H1 (cell line): ENCODE results near the gene SNX3. TPM values are rescaled to one million over a fixed set of nuclear protein-coding genes. Genes with fewer than 3 reads are reported as not detected.

ENCODE experiments used
- CTCF ChIA-PET: fragments of 300-600 bp; sonication (Branson Sonifier 250); formaldehyde crosslinking; loops from one replicate; lab custom pipeline; 2021; ENCODE audit not compliant: partially characterized antibody; lab: Charles Lee
- POLR2A ChIA-PET: fragments of 300-600 bp; sonication (Branson Sonifier 250); formaldehyde crosslinking; loops from one replicate; lab custom pipeline; 2021; ENCODE audit warnings: inconsistent platforms; ENCODE audit not compliant: partially characterized antibody; lab: Charles Lee
- DNase-seq, 2 experiments: peaks; one replicate each; pipeline versions ENCODE4 v3.0.0 to v3.0.0-alpha.2; 2010 to 2022; ENCODE audit warnings: low spot score in 2 of 2, low read depth in 1 of 2, mixed read lengths in 1 of 2
- FAIRE-seq: peaks from 2 replicates; lab custom pipeline; 2011; peaks lifted over from hg19 to GRCh38; lab: Jason Lieb, UNC
- H2AFZ ChIP-seq: 2 replicates; pipeline ENCODE4 v1.8.1; 2012; ENCODE audit warnings: low read length, inconsistent platforms
- H2AK5ac ChIP-seq: 2 replicates; pipeline ENCODE4 v1.6.1; 2013; ENCODE audit warnings: low read depth, low read length
- H2BK120ac ChIP-seq: replicated peaks from 2 replicates; pipeline ENCODE3; 2013; ENCODE audit warnings: low read depth, low read length, inconsistent platforms
- H2BK12ac ChIP-seq: 2 replicates; pipeline ENCODE4 v1.6.1; 2013; ENCODE audit warnings: low read depth, low read length
- H2BK15ac ChIP-seq: 2 replicates; pipeline ENCODE4 v1.6.1; 2013; ENCODE audit warnings: low read length
- H2BK20ac ChIP-seq: 2 replicates; pipeline ENCODE4 v1.6.1; 2013; ENCODE audit warnings: low read length
- H2BK5ac ChIP-seq: 2 replicates; pipeline ENCODE4 v1.6.1; 2013; ENCODE audit warnings: low read depth, low read length
- H3K14ac ChIP-seq: 2 replicates; pipeline ENCODE4 v1.6.1; 2013; ENCODE audit warnings: inconsistent platforms; ENCODE audit not compliant: insufficient read length
- H3K18ac ChIP-seq: 2 replicates; pipeline ENCODE4 v1.6.1; 2013; ENCODE audit warnings: low read length; ENCODE audit errors: extremely low read depth
- H3K23ac ChIP-seq: 2 replicates; pipeline ENCODE4 v1.6.1; 2013; ENCODE audit warnings: inconsistent platforms; ENCODE audit not compliant: insufficient read length
- H3K23me2 ChIP-seq: 2 replicates; pipeline ENCODE4 v1.6.1; 2013; ENCODE audit warnings: low read depth, low read length
- H3K27ac ChIP-seq: 2 replicates; pipeline ENCODE4 v1.6.1; 2011; ENCODE audit warnings: low read depth, low read length, inconsistent platforms
- H3K27me3 ChIP-seq, 4 experiments: replicated peaks in 1 of 4; 1 replicate in 1 of 4; 2 replicates in 3 of 4; pipeline versions ENCODE4 v1.6.1 to v1.8.1; 2011 to 2013; ENCODE audit warnings: low read length in 3 of 4, mild to moderate bottlenecking in 3 of 4, inconsistent platforms in 2 of 4, mixed read lengths in 2 of 4, moderate library complexity in 1 of 4; ENCODE audit not compliant: control insufficient read depth in 3 of 4, insufficient read depth in 3 of 4; ENCODE audit errors: extremely low read depth in 1 of 4
- H3K36me3 ChIP-seq, 4 experiments: 2 replicates each; pipeline versions ENCODE4 v1.6.1 to v1.8.1; 2011 to 2013; ENCODE audit warnings: mild to moderate bottlenecking in 4 of 4, low read length in 3 of 4, moderate library complexity in 2 of 4, control low read depth in 1 of 4, inconsistent platforms in 1 of 4; ENCODE audit not compliant: insufficient read depth in 4 of 4, control insufficient read depth in 2 of 4
- H3K4ac ChIP-seq: replicated peaks from 2 replicates; pipeline ENCODE3; 2013; ENCODE audit warnings: low read length, low read depth, mixed read lengths, inconsistent platforms; ENCODE audit not compliant: insufficient read length
- H3K4me1 ChIP-seq, 4 experiments: replicated peaks in 1 of 4; 1 replicate in 1 of 4; 2 replicates in 3 of 4; pipeline versions ENCODE4 v1.6.1 to v1.8.1; 2011 to 2013; ENCODE audit warnings: low read length in 3 of 4, inconsistent platforms in 2 of 4, mixed read lengths in 1 of 4; ENCODE audit not compliant: insufficient read depth in 4 of 4, control insufficient read depth in 3 of 4
- H3K4me2 ChIP-seq, 2 experiments: 2 replicates each; pipeline versions ENCODE4 v1.6.1 to v1.8.1; 2011 to 2013; ENCODE audit warnings: low read depth in 2 of 2, low read length in 2 of 2, control low read depth in 1 of 2, inconsistent platforms in 1 of 2, mild to moderate bottlenecking in 1 of 2; ENCODE audit not compliant: insufficient read depth in 1 of 2
- H3K4me3 ChIP-seq, 4 experiments: fragments of 200-600, 300-600 bp in 1 of 4; sonication (generic), shearing (Covaris generic), sonication (Bioruptor Twin) in 1 of 4; 2 replicates each; pipeline versions ENCODE4 v1.5.1 to v1.8.1; 2011 to 2016; ENCODE audit warnings: low read length in 4 of 4, low read depth in 3 of 4, control low read depth in 2 of 4, inconsistent platforms in 2 of 4, mild to moderate bottlenecking in 2 of 4, mixed read lengths in 1 of 4, moderate library complexity in 1 of 4; ENCODE audit not compliant: insufficient read depth in 2 of 4; ENCODE audit errors: extremely low read depth in 1 of 4
- H3K56ac ChIP-seq: replicated peaks from 2 replicates; pipeline ENCODE3; 2013; ENCODE audit warnings: low read depth, mild to moderate bottlenecking, mixed read lengths, low read length, inconsistent platforms; ENCODE audit not compliant: insufficient read length
- H3K79me1 ChIP-seq: 2 replicates; pipeline ENCODE4 v1.6.1; 2013; ENCODE audit warnings: low read depth, low read length, control low read depth
- H3K79me2 ChIP-seq, 2 experiments: 2 replicates each; pipeline versions ENCODE4 v1.6.1 to v1.8.1; 2012 to 2013; ENCODE audit warnings: low read length in 2 of 2, mild to moderate bottlenecking in 2 of 2, inconsistent platforms in 1 of 2; ENCODE audit not compliant: insufficient read depth in 2 of 2, control insufficient read depth in 1 of 2
- H3K9ac ChIP-seq, 4 experiments: replicated peaks in 1 of 4; 1 replicate in 1 of 4; 2 replicates in 3 of 4; pipeline versions ENCODE4 v1.6.1 to v1.8.1; 2011 to 2013; ENCODE audit warnings: low read depth in 3 of 4, low read length in 3 of 4, control low read depth in 2 of 4, mild to moderate bottlenecking in 2 of 4, moderate library complexity in 2 of 4, inconsistent platforms in 1 of 4; ENCODE audit errors: extremely low read depth in 1 of 4
- H3K9me3 ChIP-seq, 2 experiments: 2 replicates each; pipeline versions ENCODE4 v1.6.1 to v1.8.1; 2012 to 2013; ENCODE audit warnings: mild to moderate bottlenecking in 2 of 2, moderate library complexity in 2 of 2, control low read depth in 1 of 2, inconsistent platforms in 1 of 2, low read depth in 1 of 2, low read length in 1 of 2, mixed read lengths in 1 of 2; ENCODE audit not compliant: insufficient read depth in 2 of 2
- H4K20me1 ChIP-seq, 2 experiments: replicated peaks in 1 of 2; 2 replicates each; pipeline versions ENCODE3 to v1.8.1; 2011 to 2013; ENCODE audit warnings: inconsistent platforms in 2 of 2, low read length in 2 of 2, mild to moderate bottlenecking in 1 of 2; ENCODE audit not compliant: insufficient read depth in 2 of 2, control insufficient read depth in 1 of 2
- H4K5ac ChIP-seq: 2 replicates; pipeline ENCODE4 v1.6.1; 2013; ENCODE audit warnings: low read length, low read depth, mixed read lengths, inconsistent platforms; ENCODE audit not compliant: insufficient read length
- H4K8ac ChIP-seq: 2 replicates; pipeline ENCODE4 v1.8.0; 2013; ENCODE audit warnings: mild to moderate bottlenecking, moderate library complexity, low read length, inconsistent platforms; ENCODE audit not compliant: insufficient read depth; ENCODE audit errors: extremely low read depth
- H4K91ac ChIP-seq: replicated peaks from 2 replicates; pipeline ENCODE3; 2013; ENCODE audit warnings: low read length, mixed read lengths, inconsistent platforms; ENCODE audit not compliant: insufficient read length
- E2F6 ChIP-seq: IDR thresholded peaks from 2 replicates; pipeline ENCODE4 v1.6.1; 2012; ENCODE audit warnings: inconsistent platforms
- EP300 ChIP-seq, 2 experiments: IDR thresholded peaks; 1 replicate in 1 of 2; 2 replicates in 1 of 2; pipeline ENCODE4 v1.6.1; 2011 to 2012; ENCODE audit warnings: low read depth in 2 of 2, low read length in 2 of 2, mild to moderate bottlenecking in 2 of 2, borderline replicate concordance in 1 of 2, inconsistent platforms in 1 of 2, moderate library complexity in 1 of 2
- KDM4A ChIP-seq: IDR thresholded peaks from one replicate; pipeline ENCODE4 v1.7.1; 2012; ENCODE audit warnings: low read depth, mild to moderate bottlenecking, moderate library complexity, low read length, inconsistent platforms; ENCODE audit not compliant: severe bottlenecking
- MAX ChIP-seq: IDR thresholded peaks from 2 replicates; pipeline ENCODE4 v1.6.1; 2012; ENCODE audit warnings: inconsistent platforms
- RAD21 ChIP-seq, 2 experiments: IDR thresholded peaks in 1 of 2; conservative IDR thresholded peaks in 1 of 2; 2 replicates each; pipeline ENCODE4 v1.6.1; 2011; ENCODE audit warnings: low read depth in 2 of 2, low read length in 2 of 2, improper control_type of control experiment in 1 of 2, inconsistent platforms in 1 of 2, mild to moderate bottlenecking in 1 of 2, moderate library complexity in 1 of 2
- RBBP5 ChIP-seq: IDR thresholded peaks from 2 replicates; pipeline ENCODE4 v1.7.1; 2012; ENCODE audit warnings: low read depth, mild to moderate bottlenecking, inconsistent platforms, low read length, moderate library complexity, borderline replicate concordance
- RFX5 ChIP-seq: IDR thresholded peaks from 2 replicates; pipeline ENCODE4 v1.6.1; 2011; ENCODE audit warnings: low read depth, low read length, improper control_type of control experiment, borderline replicate concordance
- SIX5 ChIP-seq: IDR thresholded peaks from 2 replicates; pipeline ENCODE4 v1.6.1; 2011; ENCODE audit warnings: mild to moderate bottlenecking, low read depth, low read length
- SUZ12 ChIP-seq: fragments of 200-600 bp; sonication (generic); IDR thresholded peaks from 2 replicates; pipeline ENCODE4 v1.6.1; 2012; ENCODE audit warnings: mild to moderate bottlenecking, inconsistent platforms, low read length, moderate library complexity, mixed read lengths
- WGBS, 2 experiments: shearing (Covaris generic) in 1 of 2; methylation state at CpG; one replicate each; pipeline versions ENCODE4 v1.1.6 to v1.1.7; 2013 to 2015; ENCODE audit warnings: low lambda C conversion rate in 2 of 2, mixed read lengths in 2 of 2, inconsistent platforms in 1 of 2, low coverage in 1 of 2, missing lambda C conversion rate in 1 of 2; ENCODE audit not compliant: insufficient replicate concordance in 2 of 2, insufficient coverage in 1 of 2, insufficient read length in 1 of 2; ENCODE audit errors: extremely low coverage in 1 of 2, missing lambda C conversion rate in 1 of 2; 5-methylcytosine and 5-hydroxymethylcytosine counted together
- polyA plus RNA-seq, 7 experiments: library from polyadenylated mRNA; depleted of rRNA in 3 of 7; stranded (reverse) in 5 of 7; unstranded in 2 of 7; fragments of >200 nt in 5 of 7; fragments of 200-250 nt in 2 of 7; gene quantifications; 1 replicate in 5 of 7; 2 replicates in 1 of 7; 4 replicates in 1 of 7; pipeline versions ENCODE4 v1.2.1 to v1.2.3, GENCODE V29; 2011 to 2013; ENCODE audit warnings: missing spikeins in 2 of 7, mixed read lengths in 2 of 7
- total RNA-seq: library from RNA; stranded (reverse); fragmentation: NEBNext Ultra II Directional; extraction: Animal tissue kit (Norgen Biotek cat#: 25700); gene quantifications from 2 replicates; pipeline ENCODE4 v1.2.1, GENCODE V29; 2021

Gene SNX3
- total and polyA plus RNA-seq, 2 of the 8 experiments (the other 6 are each of a cell fraction or from before 2014, with no cell fraction given): 72.5 to 150 TPM

- no peak overlapping the region for H3K14ac ChIP-seq
- peak overlapping the region; percentile 69 to 84 for H3K4me2 ChIP-seq
- peaks cover 18 to 35% of the 10 kb centered on the region in 2 experiments for H4K20me1 ChIP-seq
- no peak overlapping the region for H3K4ac ChIP-seq
- H2BK15ac ChIP-seq: peak overlapping the region; percentile 40; the same call in 1 of the 2 replicates
- H3K79me1 ChIP-seq: no peaks in the 10 kb centered on the region
- no peak overlapping the region for H2BK120ac ChIP-seq
- no peak overlapping the region for H2AK5ac ChIP-seq
- no peaks in the 10 kb centered on the region for H3K79me2 ChIP-seq
- FAIRE-seq (no peak), DNase-seq (peak in 1 of 2 experiments; percentile 60)
- H2BK12ac ChIP-seq: no peak overlapping the region; the same call in 1 of the 2 replicates
- no peak overlapping the region for H3K23ac ChIP-seq
- no peak overlapping the region for H3K56ac ChIP-seq
- WGBS, 2 experiments: 8% methylated on average over 40 of the region's 46 CpGs; no CpG with 5 or more reads in 1 of the 2 experiments
- H4K91ac ChIP-seq: no peak overlapping the region
- peaks cover 5% of the 10 kb centered on the region; the same call in 1 of the 2 replicates for H3K23me2 ChIP-seq
- peak overlapping the region; percentile 15 to 53 (median 26); a peak in 6 of 8 replicates for H3K4me3 ChIP-seq
- no peak overlapping the region for H2AFZ ChIP-seq
- H3K9ac ChIP-seq: no peak overlapping the region
- H3K27me3 ChIP-seq: peaks cover 67 to 76% (median 72%) of the 10 kb centered on the region in 4 experiments
- ChIA-PET POLR2A (interaction anchor here (0.6 to 1.5 kb wide), 4 partner anchors 11 to 170 kb away, joined by 3 to 4 read pairs (median 3); partner anchors contain the start of genes AFG1L and NR2E1), CTCF (interaction anchor here (0.6 to 3.8 kb wide), 39 partner anchors 8 to 669 kb away, joined by 3 to 38 read pairs (median 4); no protein-coding TSS in a partner anchor)
- H3K18ac ChIP-seq: peak overlapping the region; percentile 36; the same call in 1 of the 2 replicates
- H4K8ac ChIP-seq: no peak overlapping the region
- no peaks in the 10 kb centered on the region for H3K9me3 ChIP-seq
- no peak overlapping the region for H2BK20ac ChIP-seq
- H2BK5ac ChIP-seq: no peak overlapping the region
- H4K5ac ChIP-seq: no peak overlapping the region
- no peak overlapping the region for H3K27ac ChIP-seq
- H3K36me3 ChIP-seq: no peaks in the 10 kb centered on the region
- peaks cover 0 to 23% (median 15%) of the 10 kb centered on the region in 4 experiments; a peak in 6 of 7 replicates for H3K4me1 ChIP-seq
- TF ChIP-seq RAD21 (IDR thresholded peaks at IDR 0.05 in 1 of 2, conservative IDR thresholded peaks at IDR 0.05 in 1 of 2; ENCODE audit: low read depth in 2 of 2, low read length in 2 of 2) (no peak), SUZ12 (peak; percentile 98), RBBP5 (0 out of 2 replicates have a peak, but pooled peaks have one; percentile 9), E2F6 (peak; percentile 68; the same call in 1 of the 2 replicates), MAX (peak; percentile 8; the same call in 1 of the 2 replicates), EP300 (IDR thresholded peaks at IDR 0.05; ENCODE audit: borderline replicate concordance in 1 of 2, low read depth in 2 of 2, low read length in 2 of 2) (no peak), SIX5 (no peak), RFX5 (no peak), KDM4A (peak; percentile 32)
These were observed 84.4 kb downstream of the SNX3 start for GRCh38 chr6:108176281-108177089.
